GM23338 (cell line): ENCODE results near the gene CANT1. TPM values are rescaled to one million over a fixed set of nuclear protein-coding genes. Genes with fewer than 3 reads are reported as not detected.
"Not testable (repeated sequence)": the region's sequence is repeated elsewhere in the genome, so short reads cannot be mapped to it uniquely, and the experiment has no call there.

ENCODE experiments used
- ATAC-seq: fragments of 200-7000 bp; cut with Tn5 transposase; 3 replicates; pipeline ENCODE4 v1.9.1; 2020
- DNase-seq: peaks from one replicate; pipeline ENCODE4 v3.0.0-alpha.2; 2015; ENCODE audit warnings: low spot score
- H2AFZ ChIP-seq: fragments of 200-600 bp; sonication (generic); 2 replicates; pipeline ENCODE4 v1.8.0; 2016; ENCODE audit warnings: antibody characterized with exemption, mild to moderate bottlenecking, moderate library complexity
- H3F3A ChIP-seq: fragments of 200-600 bp; sonication (generic); replicated peaks from 2 replicates; pipeline ENCODE4 v1.8.0; 2017; ENCODE audit warnings: antibody characterized with exemption, mixed run types, low read depth
- H3K27ac ChIP-seq: fragments of 200-600 bp; sonication (generic); 2 replicates; pipeline ENCODE4 v1.6.1; 2016; ENCODE audit warnings: low read depth
- H3K27me3 ChIP-seq: fragments of 200-600 bp; sonication (generic); 2 replicates; pipeline ENCODE4 v1.8.0; 2016; ENCODE audit warnings: mild to moderate bottlenecking, mixed run types, moderate library complexity; ENCODE audit not compliant: insufficient read depth
- H3K36me3 ChIP-seq: fragments of 200-600 bp; sonication (generic); 2 replicates; pipeline ENCODE4 v1.8.0; 2016; ENCODE audit warnings: mild to moderate bottlenecking; ENCODE audit not compliant: insufficient read depth
- H3K4me1 ChIP-seq: fragments of 200-600 bp; sonication (generic); 2 replicates; pipeline ENCODE4 v1.8.0; 2016; ENCODE audit warnings: mild to moderate bottlenecking, moderate library complexity; ENCODE audit not compliant: insufficient read depth
- H3K4me2 ChIP-seq: fragments of 200-600 bp; sonication (generic); 2 replicates; pipeline ENCODE4 v1.7.1; 2017; ENCODE audit warnings: mixed run types
- H3K4me3 ChIP-seq: fragments of 200-600 bp; sonication (generic); 2 replicates; pipeline ENCODE4 v1.6.1; 2016; ENCODE audit warnings: mixed run types
- H3K79me2 ChIP-seq: fragments of 200-600 bp; sonication (generic); replicated peaks from 2 replicates; pipeline ENCODE4 v1.8.0; 2017; ENCODE audit warnings: mild to moderate bottlenecking; ENCODE audit not compliant: insufficient read depth
- H3K9me2 ChIP-seq: fragments of 200-600 bp; sonication (generic); 2 replicates; pipeline ENCODE4 v1.8.0; 2017; ENCODE audit not compliant: insufficient read depth
- H4K20me1 ChIP-seq: fragments of 200-600 bp; sonication (generic); replicated peaks from 2 replicates; pipeline ENCODE4 v1.8.0; 2017; ENCODE audit warnings: mild to moderate bottlenecking; ENCODE audit not compliant: insufficient read depth
- H3K27ac Mint-ChIP-seq: 2 replicates; pipeline ENCODE4 v1.8.0; 2020; ENCODE audit warnings: inconsistent platforms, mild to moderate bottlenecking, moderate library complexity, mixed read lengths
- H3K27me3 Mint-ChIP-seq: 3 replicates; pipeline ENCODE4 v1.8.0; 2022; ENCODE audit warnings: low read depth, mild to moderate bottlenecking, moderate library complexity, mixed read lengths, inconsistent platforms; ENCODE audit not compliant: insufficient read depth, poor library complexity
- H3K36me3 Mint-ChIP-seq: 3 replicates; pipeline ENCODE4 v1.8.0; 2021; ENCODE audit warnings: low read depth, mild to moderate bottlenecking, inconsistent platforms, moderate library complexity, mixed read lengths
- H3K4me1 Mint-ChIP-seq: 3 replicates; pipeline ENCODE4 v1.8.0; 2020; ENCODE audit warnings: mild to moderate bottlenecking, inconsistent platforms, mixed read lengths
- H3K4me3 Mint-ChIP-seq: 3 replicates; pipeline ENCODE4 v1.8.0; 2021; ENCODE audit warnings: moderate library complexity, mild to moderate bottlenecking, inconsistent platforms, mixed read lengths
- H3K9me3 Mint-ChIP-seq: 3 replicates; pipeline ENCODE4 v1.8.0; 2020; ENCODE audit warnings: moderate library complexity, mild to moderate bottlenecking, inconsistent platforms, mixed read lengths
- CREB1 ChIP-seq: fragments of 250-450 bp; sonication (Bioruptor Pico); IDR thresholded peaks from 2 replicates; pipeline ENCODE4 v1.5.0; 2020; ENCODE audit warnings: low read depth, mild to moderate bottlenecking, moderate library complexity
- CTCF ChIP-seq, 2 experiments: fragments of 200-600 bp in 1 of 2; sonication (generic) in 1 of 2; conservative IDR thresholded peaks; 2 replicates each; pipeline versions ENCODE4 v1.5.1 to v1.6.1; 2016 to 2017; ENCODE audit warnings: antibody characterized with exemption in 2 of 2, low read depth in 2 of 2, mild to moderate bottlenecking in 2 of 2, moderate library complexity in 1 of 2
- ETS1 ChIP-seq: IDR thresholded peaks from 2 replicates; pipeline ENCODE4 v1.6.1; 2016; ENCODE audit warnings: antibody characterized with exemption
- EZH2 ChIP-seq: fragments of 200-600 bp; sonication (generic); IDR thresholded peaks from one replicate; pipeline ENCODE4 v1.8.0; 2017; ENCODE audit warnings: antibody characterized with exemption, mild to moderate bottlenecking, low read depth; ENCODE audit not compliant: unreplicated experiment
- EZH2phosphoT487 ChIP-seq: fragments of 200-600 bp; sonication (generic); IDR thresholded peaks from one replicate; pipeline ENCODE4 v1.8.1; 2018; ENCODE audit warnings: antibody characterized with exemption; ENCODE audit not compliant: unreplicated experiment
- JUNB ChIP-seq: IDR thresholded peaks from one replicate; pipeline ENCODE4 v1.6.1; 2016; ENCODE audit warnings: antibody characterized with exemption; ENCODE audit not compliant: unreplicated experiment
- NANOG ChIP-seq: IDR thresholded peaks from 2 replicates; pipeline ENCODE4 v1.6.1; 2016; ENCODE audit warnings: antibody characterized with exemption, borderline replicate concordance
- POLR2AphosphoS5 ChIP-seq: IDR thresholded peaks from 2 replicates; pipeline ENCODE4 v1.6.1; 2016; ENCODE audit warnings: antibody characterized with exemption, low read depth
- REST ChIP-seq: IDR thresholded peaks from one replicate; pipeline ENCODE4 v1.6.1; 2018; ENCODE audit warnings: antibody characterized with exemption; ENCODE audit not compliant: unreplicated experiment
- STAT1 ChIP-seq: IDR thresholded peaks from one replicate; pipeline ENCODE4 v1.6.1; 2016; ENCODE audit warnings: antibody characterized with exemption; ENCODE audit not compliant: unreplicated experiment
- ZNF114 ChIP-seq: fragments of 250-450 bp; sonication (Bioruptor Pico); IDR thresholded peaks from 2 replicates; pipeline ENCODE4 v1.5.0; 2020; ENCODE audit warnings: mild to moderate bottlenecking, moderate library complexity
- ZNF462 ChIP-seq: fragments of 250-450 bp; sonication (Bioruptor Pico); IDR thresholded peaks from 2 replicates; pipeline ENCODE4 v1.5.0; 2020; ENCODE audit warnings: mild to moderate bottlenecking, moderate library complexity
- polyA plus RNA-seq: library from polyadenylated mRNA; unstranded; fragments of >200 nt; fragmentation: Nextera tagmentation; extraction: Ambion mirVana; gene quantifications from 2 replicates; pipeline ENCODE4 v1.2.1, GENCODE V29; 2016
- total RNA-seq: library from RNA; depleted of rRNA; stranded (reverse); fragments of >200 nt; shearing (Covaris generic); gene quantifications from 2 replicates; pipeline ENCODE4 v1.2.3, GENCODE V29; 2014

The CANT1 gene
- total and polyA plus RNA-seq, 2 experiments from 2014 or later = 5.9 to 38.8 TPM

DNA sequence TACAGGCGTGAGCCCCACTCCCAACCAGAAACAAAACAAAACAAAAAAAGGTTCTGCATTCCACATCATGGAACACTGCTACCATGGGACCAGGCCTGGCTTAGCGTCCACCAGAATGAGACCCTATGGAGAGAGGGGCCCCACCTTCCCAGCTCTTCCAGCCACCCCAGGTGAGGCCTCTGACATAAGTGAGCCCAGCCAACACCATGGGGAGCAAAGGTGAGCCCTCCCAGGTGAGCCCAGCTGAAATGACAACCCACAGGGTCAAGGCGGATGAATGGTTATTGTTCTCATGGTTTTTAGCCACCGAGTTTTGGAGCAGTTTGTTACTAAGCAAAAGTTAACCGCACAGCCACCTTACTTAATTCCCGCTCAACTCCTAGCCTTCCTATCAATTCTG is 46.2 kb downstream of the CANT1 start:
- no peaks in the 10 kb centered on the region for H3F3A ChIP-seq
- no peaks in the 10 kb centered on the region for H3K36me3 ChIP-seq
- DNase-seq = no peak
- no peaks in the 10 kb centered on the region for H3K79me2 ChIP-seq
- H3K27ac ChIP-seq = no peak overlapping the region
- ATAC-seq = no peak
- no peak overlapping the region for H2AFZ ChIP-seq
- no peaks in the 10 kb centered on the region for H3K4me1 ChIP-seq
- Mint-ChIP-seq H3K4me1 (no peaks in the 10 kb centered on the region), H3K4me3 (no peak overlapping the region), H3K9me3 (no peaks in the 10 kb centered on the region), H3K27me3 (peaks cover 15% of the 10 kb centered on the region), H3K36me3 (no peaks in the 10 kb centered on the region), H3K27ac (no peak overlapping the region)
- TF ChIP-seq NANOG (no peak), EZH2 (no peak), ZNF462 (CRISPR knock-in tag) (no peak), STAT1 (no peak), CREB1 (CRISPR knock-in tag) (no peak), POLR2AphosphoS5 (no peak), REST (no peak), CTCF (conservative IDR thresholded peaks at IDR 0.05; ENCODE audit: low read depth in 2 of 2) (no peak), ZNF114 (CRISPR knock-in tag) (no peak), ETS1 (no peak), EZH2phosphoT487 (no peak), JUNB (no peak)
- H4K20me1 ChIP-seq = no peaks in the 10 kb centered on the region
- H3K27me3 ChIP-seq = no peaks in the 10 kb centered on the region
- H3K4me2 ChIP-seq = no peak overlapping the region
- no peaks in the 10 kb centered on the region for H3K9me2 ChIP-seq
- H3K4me3 ChIP-seq = no peak overlapping the region

- H3K4me2 ChIP-seq, ATAC-seq, H3K36me3 Mint-ChIP-seq, H3K4me1 Mint-ChIP-seq, H3K27ac ChIP-seq, H3K27ac Mint-ChIP-seq, H3K4me3 Mint-ChIP-seq, H3F3A ChIP-seq, H3K27me3 ChIP-seq, H3K79me2 ChIP-seq, H3K36me3 ChIP-seq, H3K4me3 ChIP-seq, H3K4me1 ChIP-seq, H2AFZ ChIP-seq, H3K9me2 ChIP-seq, DNase-seq, H3K9me3 Mint-ChIP-seq, H4K20me1 ChIP-seq: not testable (repeated sequence)
- H3K27me3 Mint-ChIP-seq = peaks cover 12% of the 10 kb centered on the region
Observed at GRCh38 chr17:78962984-78963348, 46.6 kb downstream of the CANT1 start.
